Mammary epithelial cell (primary cell): ENCODE data around the gene MYOZ3.

Experiments
- EZH2 ChIP-seq: IDR thresholded peaks from 2 replicates; pipeline ENCODE4 v1.6.1; 2012; ENCODE audit warnings: low read length, inconsistent platforms, borderline replicate concordance
- TF ChIP-seq, protein P1 (sequence below), 2 donors: IDR thresholded peaks in 1 of 2; conservative IDR thresholded peaks in 1 of 2; 2 replicates each; pipeline ENCODE4 v1.5.1; 2011 to 2012; ENCODE audit warnings: inconsistent platforms in 2 of 2, low read length in 2 of 2, mild to moderate bottlenecking in 2 of 2, control low read depth in 1 of 2, low read depth in 1 of 2; ENCODE audit not compliant: insufficient read depth in 1 of 2; ENCODE audit errors: extremely low read depth in 1 of 2

DNA sequence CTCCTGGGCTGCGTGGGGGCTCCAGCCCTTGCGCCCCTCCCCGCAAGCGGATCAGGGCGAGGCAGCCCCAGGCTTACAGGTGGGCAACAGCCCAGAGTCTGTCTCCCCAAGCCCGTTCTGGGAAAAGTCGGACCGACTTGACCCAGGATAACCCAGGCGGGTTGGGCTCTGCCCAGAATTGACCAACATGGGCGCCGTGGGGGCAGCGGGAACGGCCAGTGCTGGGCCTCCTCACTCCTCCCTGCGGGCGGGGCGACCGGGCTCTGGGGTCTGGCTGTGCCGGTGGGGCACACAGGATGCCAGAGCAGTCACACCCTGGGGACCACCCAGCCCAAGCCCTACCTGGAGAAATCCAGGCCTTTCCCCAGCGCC lies 35.9 kb upstream of the MYOZ3 start:
- TF ChIP-seq, protein P1, sequence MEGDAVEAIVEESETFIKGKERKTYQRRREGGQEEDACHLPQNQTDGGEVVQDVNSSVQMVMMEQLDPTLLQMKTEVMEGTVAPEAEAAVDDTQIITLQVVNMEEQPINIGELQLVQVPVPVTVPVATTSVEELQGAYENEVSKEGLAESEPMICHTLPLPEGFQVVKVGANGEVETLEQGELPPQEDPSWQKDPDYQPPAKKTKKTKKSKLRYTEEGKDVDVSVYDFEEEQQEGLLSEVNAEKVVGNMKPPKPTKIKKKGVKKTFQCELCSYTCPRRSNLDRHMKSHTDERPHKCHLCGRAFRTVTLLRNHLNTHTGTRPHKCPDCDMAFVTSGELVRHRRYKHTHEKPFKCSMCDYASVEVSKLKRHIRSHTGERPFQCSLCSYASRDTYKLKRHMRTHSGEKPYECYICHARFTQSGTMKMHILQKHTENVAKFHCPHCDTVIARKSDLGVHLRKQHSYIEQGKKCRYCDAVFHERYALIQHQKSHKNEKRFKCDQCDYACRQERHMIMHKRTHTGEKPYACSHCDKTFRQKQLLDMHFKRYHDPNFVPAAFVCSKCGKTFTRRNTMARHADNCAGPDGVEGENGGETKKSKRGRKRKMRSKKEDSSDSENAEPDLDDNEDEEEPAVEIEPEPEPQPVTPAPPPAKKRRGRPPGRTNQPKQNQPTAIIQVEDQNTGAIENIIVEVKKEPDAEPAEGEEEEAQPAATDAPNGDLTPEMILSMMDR (conservative IDR thresholded peaks at IDR 0.05 in 1 of 2, IDR thresholded peaks at IDR 0.05 in 1 of 2; ENCODE audit: extremely low read depth in 1 of 2, insufficient read depth in 1 of 2, low read depth in 1 of 2, low read length in 2 of 2) = no peak
- no peak for TF ChIP-seq EZH2
